ENCODE data around the gene GPR78.

The GPR78 gene

GRCh38 chr4:8603931-8604330 is 23.7 kb downstream of the GPR78 start:
- no peak for TF ChIP-seq CTCF (IDR thresholded peaks at IDR 0.05; ENCODE audit: low read depth, low read length, missing control alignments)
- H3K4me3 ChIP-seq (replicated peaks; ENCODE audit: low read depth, low read length), result no peak overlapping the region
- no peak for DNase-seq (ENCODE audit: extremely low read depth, low read depth)

DNA sequence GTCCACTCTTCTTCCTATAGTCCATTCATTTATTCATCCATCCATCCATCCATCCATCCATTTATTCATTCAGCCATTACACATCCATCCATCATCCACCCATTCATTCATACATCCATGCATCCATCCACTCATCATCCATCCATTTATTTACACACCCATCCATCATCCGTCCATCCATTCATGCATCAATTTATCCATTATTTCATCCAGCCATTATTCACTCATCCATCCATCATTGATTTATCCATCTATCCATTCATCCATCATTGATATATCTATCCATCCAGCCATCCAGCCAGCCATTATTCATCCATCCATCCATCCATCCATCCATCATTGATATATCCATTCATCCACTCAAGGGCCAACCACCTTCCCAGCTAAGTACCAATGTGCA is 25.1 kb downstream of the GPR78 start:
- no peak for TF ChIP-seq CTCF (IDR thresholded peaks at IDR 0.05; ENCODE audit: low read depth, low read length, missing control alignments)
- DNase-seq (ENCODE audit: extremely low read depth, low read depth), result no peak
- no peak overlapping the region for H3K4me3 ChIP-seq (replicated peaks; ENCODE audit: low read depth, low read length)

DNA sequence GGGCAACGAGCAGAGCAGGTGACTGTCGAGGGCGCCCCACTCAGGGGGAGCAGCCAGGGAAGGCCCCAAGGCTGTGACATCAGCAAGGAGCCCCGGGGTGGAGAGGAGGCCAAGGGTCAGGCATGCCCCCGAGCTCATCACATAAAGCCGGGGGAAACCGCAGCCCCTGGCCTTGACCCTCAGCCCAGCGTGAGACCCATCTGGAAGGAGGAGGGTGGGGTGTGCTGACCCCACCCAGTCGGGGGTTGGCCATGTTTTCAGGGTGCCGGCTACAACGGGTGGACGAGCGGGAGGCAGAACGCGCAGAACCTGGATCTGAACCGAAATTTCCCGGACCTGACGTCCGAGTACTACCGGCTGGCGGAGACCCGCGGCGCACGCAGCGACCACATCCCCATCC is 26.3 kb downstream of the GPR78 start:
- no peak overlapping the region for H3K4me3 ChIP-seq (replicated peaks; ENCODE audit: low read depth, low read length)
- no peak for DNase-seq (ENCODE audit: extremely low read depth, low read depth)
- no peak for TF ChIP-seq CTCF (IDR thresholded peaks at IDR 0.05; ENCODE audit: low read depth, low read length, missing control alignments)

DNA sequence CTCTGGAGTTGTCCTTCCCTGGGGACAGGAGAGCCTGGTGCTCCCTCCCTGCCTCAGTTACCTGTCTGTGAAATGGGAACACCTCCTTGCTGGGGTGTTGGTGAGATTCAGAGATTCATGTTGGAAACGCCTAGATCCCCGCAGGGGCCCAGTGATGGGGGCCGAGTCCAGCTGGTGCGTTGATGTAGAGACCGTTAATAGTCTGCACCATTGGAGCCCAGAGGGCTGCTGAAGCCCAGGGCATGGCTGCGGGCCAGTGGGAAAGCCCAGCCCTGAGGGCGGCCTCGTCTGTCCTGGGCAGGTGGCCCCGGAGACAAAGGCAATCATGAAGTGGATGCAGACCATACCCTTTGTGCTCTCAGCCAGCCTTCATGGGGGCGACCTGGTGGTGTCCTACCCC is 26.8 kb downstream of the GPR78 start:
- TF ChIP-seq CTCF (IDR thresholded peaks at IDR 0.05; ENCODE audit: low read depth, low read length, missing control alignments), result no peak
- H3K4me3 ChIP-seq (replicated peaks; ENCODE audit: low read depth, low read length), result no peak overlapping the region
- no peak for DNase-seq (ENCODE audit: extremely low read depth, low read depth)

DNA sequence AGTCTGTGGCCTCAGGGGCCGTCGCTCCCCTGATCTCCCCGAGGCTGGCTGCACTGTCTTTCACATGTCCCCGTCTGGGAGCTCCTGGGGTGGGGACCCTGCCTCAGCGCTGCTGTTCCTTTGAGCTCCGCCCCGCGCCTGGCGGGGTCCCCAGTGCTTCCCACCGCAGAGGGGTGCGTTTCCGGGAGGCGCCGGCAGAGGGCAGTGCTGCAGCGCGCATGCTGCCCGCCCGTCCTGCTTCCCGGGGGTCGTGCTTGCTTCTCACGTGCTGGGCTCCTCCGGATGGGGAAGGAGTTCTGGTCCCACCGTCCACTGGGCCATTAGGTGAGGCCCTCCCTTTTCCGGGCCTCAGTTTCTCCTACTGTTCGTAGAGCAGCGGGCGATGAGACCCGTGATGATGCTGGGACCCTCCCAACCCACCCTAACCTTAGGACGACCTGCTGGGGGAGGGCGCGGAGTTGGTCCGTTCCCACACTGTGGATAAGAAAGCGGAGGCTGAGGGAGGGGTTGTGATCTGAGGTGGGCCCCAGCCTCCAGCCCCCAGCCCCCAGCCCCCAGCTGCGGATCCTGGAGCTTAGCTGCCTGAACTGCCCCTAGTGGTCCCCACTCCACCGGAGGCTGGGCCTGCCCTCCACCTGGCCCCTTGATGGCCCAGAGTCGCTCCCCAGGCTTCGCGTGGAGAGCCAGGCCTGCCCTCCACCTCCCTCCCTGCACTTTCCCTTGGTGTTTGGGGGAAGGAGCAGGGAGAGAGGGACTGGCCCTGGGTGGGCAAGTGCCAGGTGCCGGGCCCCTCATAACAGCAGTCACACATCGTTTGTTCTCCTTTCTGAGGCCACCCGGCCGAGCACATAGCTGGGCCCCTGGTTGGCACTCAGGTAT is 27.6 kb downstream of the GPR78 start:
- no peak overlapping the region for H3K4me3 ChIP-seq (replicated peaks; ENCODE audit: low read depth, low read length)
- DNase-seq (ENCODE audit: extremely low read depth, low read depth), result no peak
- peak; percentile 90 for TF ChIP-seq CTCF (IDR thresholded peaks at IDR 0.05; ENCODE audit: low read depth, low read length, missing control alignments)

GRCh38 chr4:8608714-8609391 is 28.7 kb downstream of the GPR78 start:
- no peak for DNase-seq (ENCODE audit: extremely low read depth, low read depth)
- TF ChIP-seq CTCF (IDR thresholded peaks at IDR 0.05; ENCODE audit: low read depth, low read length, missing control alignments), result no peak
- no peak overlapping the region for H3K4me3 ChIP-seq (replicated peaks; ENCODE audit: low read depth, low read length)
